HG02973 (cell line): ENCODE measurements around the gene COPS8.
A peak's percentile ranks its signal among the peaks of the same experiment; 100 is the strongest.

ENCODE experiments used
- ATAC-seq: cut with Tn5 transposase; IDR thresholded peaks from one replicate; pipeline ENCODE4 v1.9.1; 2021; ENCODE audit warnings: moderate library complexity; ENCODE audit not compliant: unreplicated experiment

Gene COPS8

DNA sequence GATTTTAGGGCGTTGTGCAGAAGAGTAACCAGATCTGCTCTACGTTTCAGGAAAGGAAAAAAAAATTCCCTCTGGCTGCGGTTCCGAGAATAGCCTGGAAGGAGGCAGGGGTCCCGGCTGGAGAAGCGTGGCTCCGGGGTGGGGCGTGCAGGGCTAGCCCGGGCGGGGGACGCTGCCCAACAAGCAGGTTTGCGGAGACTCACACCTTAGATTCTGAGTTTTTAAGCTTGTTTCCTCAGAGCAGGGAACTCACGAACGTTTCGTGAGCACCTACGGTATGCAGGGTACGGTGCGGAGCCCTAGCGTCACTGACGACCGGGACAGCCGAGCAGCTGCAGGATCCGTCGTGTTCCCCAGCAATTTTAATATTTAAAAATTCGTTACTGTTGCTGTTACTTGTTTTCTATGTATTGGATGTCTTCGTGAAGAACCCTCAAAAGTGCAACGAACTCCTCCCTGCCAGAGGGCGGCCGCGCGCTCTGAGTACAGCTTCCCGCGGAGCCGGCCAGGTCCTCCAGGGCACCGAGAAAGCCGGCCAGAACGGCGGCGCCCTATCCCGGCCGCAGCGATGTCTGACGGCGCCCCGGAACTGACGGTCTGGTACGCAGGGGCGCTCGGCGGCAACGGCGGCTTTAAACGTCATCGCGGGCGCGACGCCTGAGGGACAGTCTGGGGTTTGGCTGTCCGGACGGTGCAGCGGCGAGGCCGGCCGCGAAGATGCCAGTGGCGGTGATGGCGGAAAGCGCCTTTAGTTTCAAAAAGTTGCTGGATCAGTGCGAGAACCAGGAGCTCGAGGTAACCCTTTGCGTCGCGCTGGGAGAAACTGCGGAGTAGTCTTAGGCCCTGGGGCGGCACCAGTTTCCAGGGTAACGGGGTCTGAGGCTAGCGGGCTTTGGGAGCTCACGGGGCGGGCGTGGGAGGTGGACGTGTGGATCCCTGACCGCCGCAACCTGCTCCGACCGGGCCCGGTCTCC is at the start of gene COPS8:
COPS8 (plus strand) TSS at position 642 of the 974 bp plus-strand sequence; CDS start at position 718, 76 bp downstream.
- ATAC-seq = peak; percentile 97

DNA sequence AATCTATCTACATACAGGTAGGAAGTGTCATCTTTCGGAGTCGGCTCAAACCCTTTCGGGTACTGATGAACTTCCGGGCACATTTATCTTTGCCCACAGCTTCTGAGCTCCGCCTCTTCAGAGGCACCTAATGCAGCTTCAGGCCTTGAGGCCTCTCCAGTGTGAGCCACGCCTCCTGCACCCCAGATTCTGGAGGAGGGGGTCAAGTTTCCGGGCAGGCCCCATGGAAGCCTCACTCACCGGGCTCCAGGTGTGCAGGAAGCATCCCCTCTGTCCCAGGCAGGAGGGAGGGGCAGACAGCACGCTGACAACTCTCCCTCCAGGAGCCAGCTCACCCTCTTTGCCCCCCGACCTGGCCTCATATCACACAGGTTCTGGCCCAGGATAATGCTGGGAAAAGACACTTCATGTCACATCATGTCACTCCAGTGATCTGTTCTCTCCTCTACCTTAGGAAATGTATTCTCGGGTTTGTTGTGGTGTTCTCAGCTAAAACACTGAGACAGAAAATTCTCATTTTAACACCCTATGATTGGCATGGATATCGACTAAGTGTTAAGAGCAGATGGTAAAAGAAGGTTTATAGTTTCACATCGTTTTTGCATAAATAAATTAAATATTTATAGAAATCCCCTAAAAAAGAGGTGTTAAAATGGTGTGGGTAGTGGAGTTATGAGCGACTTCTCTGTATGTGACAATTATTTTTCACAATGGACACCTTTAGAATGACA is 46.2 kb upstream of the COPS8 start:
- ATAC-seq = no peak

DNA sequence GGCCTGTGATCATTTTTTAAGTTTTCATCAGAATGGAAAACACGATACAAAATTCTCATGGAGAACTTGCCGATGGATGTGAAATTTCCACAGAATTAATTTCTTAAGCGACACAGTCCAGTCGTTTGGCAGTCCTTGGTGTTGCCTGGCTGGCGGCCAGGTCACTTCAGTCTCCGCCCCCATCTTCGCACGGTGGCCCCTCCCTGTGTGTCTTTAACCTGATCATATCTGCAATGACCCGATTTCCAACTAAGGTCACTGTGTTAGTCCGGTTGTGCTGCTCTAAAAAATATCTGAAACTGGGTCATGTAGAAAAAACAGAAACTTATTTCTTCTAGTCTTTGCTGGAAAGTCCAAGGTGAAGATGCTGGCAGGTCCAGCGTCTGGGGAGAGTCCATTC is 44.5 kb upstream of the COPS8 start:
- ATAC-seq = no peak

DNA sequence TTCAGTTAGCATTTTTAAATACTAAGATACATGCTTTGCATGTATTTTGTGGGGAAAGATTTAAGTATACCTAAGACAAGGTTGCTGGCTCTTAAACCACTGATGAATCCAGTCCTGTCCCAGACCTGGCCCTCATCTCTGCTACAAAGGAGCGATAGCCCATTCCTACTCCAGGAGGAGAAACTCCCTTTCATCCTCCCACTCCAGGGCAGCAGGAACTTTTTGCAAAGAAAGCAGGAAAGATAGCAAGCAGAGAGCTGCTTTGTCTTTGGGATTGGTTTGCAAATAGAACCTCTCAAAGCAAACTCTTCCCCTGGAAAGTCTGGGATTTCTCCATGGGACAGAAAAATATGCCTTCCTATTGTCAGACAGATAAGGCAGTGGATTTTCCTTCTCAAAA is 43.6 kb upstream of the COPS8 start:
- no peak for ATAC-seq

DNA sequence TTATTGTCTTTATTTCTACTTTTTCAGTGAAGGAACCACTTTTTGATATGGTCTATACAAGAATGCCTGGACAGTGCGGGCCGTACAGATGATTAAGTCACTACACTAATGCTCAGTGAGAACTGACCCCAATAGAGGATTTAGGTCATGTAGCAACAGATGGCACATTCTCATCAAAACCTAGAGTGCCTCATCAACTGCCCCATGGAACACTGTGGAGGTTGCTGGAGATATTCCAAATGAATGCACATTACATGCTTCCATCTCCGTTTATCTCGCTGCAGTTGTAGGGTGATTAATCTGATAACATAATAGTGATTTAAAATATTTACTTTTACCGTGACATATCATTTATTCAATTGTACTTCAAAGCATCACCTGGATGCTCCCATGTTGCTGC is 41.8 kb upstream of the COPS8 start:
- ATAC-seq = no peak

DNA sequence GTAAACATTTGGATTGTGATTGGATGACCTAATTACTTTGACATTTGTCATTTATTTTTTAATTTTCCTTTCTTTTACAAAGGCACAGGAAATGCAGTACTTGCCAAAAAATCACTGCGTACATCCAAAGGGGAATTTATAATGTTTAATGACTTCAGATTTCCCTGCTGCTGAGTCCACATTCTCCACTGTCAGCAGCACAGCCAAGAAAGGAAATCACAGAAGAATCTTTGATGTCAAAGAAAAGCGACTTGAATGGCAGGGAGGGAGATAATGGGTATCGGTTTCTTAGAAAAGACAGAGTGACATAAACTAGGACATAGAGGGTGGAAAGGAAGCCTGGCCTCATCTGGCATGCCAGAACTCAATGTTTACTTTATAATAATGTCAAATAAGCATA is 41.4 kb upstream of the COPS8 start:
- no peak for ATAC-seq

DNA sequence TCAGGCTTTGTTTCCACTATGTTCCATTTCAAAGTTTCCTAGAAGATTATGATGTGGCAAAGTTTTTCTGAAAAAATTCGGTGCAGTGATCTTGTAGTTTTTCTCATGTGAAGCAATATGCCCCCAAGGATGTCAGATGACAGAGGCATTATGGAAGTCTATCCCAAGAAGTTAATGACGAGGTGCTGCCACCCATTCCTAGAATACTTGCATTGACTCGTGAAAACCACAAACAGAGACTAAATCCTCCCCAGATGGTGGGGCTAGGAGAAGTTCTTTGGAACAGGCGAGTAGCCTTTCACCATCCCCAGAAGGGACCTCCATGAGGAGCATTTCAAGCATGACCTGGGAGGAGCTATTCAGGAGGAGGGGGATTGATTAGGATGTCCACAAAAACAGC is 40.2 kb upstream of the COPS8 start:
- ATAC-seq = no peak

DNA sequence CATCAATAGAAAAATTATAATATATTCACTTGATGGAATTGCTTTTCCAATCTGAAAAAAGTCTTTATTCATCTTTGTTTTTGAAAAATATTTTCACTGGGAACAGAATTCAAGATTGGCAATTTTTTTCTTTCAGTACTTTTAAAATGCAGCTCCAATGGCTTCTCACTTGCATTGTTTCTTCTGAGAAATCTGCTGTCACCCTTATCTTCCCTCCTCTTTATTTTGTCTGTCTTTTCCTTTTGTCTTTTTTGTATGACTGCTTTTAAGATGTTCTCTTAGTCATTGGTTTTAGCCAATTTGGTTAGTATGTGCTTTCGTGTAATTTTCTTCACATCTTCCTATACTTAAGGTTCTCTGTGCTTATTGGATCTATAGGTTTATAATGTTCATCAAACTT is 37.1 kb upstream of the COPS8 start:
- no peak for ATAC-seq

DNA sequence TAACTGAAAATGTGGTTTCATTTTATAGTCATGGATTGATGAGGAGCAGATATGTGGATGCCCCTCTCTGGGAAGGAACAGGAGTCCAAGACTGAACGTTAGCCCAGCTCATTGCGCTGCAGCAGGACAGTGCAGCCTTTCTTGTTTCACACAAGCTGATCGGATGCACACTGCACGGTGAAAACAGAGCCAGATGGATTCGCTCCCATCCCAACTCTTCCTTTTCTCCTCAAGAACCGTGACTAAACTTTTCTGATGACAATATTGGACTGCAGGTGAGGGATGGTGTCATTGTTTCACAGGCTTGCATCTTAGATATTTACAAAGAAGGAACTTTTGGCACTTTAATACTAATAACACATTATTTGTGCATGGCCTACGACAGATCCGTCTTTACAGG is 33.8 kb upstream of the COPS8 start:
- no peak for ATAC-seq

DNA sequence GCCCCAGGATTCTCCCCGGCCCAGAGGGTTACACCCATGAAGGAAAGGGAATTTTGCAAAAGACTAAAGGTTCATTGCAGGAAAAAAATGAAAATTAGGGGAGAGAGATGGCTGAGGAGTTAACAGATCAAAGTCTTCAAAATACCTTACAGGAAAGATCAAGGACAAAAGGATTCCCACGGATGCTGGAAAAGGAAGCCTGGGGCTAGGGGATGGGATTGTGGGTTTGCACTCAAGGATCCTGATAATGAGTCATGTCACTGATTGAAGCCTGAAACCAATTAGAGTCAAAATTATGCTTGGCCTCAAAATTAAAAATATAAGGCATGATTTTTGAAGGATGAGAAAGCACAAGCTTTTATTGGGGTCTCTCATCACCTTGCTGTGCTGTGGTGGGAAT is 32.6 kb upstream of the COPS8 start:
- no peak for ATAC-seq

DNA sequence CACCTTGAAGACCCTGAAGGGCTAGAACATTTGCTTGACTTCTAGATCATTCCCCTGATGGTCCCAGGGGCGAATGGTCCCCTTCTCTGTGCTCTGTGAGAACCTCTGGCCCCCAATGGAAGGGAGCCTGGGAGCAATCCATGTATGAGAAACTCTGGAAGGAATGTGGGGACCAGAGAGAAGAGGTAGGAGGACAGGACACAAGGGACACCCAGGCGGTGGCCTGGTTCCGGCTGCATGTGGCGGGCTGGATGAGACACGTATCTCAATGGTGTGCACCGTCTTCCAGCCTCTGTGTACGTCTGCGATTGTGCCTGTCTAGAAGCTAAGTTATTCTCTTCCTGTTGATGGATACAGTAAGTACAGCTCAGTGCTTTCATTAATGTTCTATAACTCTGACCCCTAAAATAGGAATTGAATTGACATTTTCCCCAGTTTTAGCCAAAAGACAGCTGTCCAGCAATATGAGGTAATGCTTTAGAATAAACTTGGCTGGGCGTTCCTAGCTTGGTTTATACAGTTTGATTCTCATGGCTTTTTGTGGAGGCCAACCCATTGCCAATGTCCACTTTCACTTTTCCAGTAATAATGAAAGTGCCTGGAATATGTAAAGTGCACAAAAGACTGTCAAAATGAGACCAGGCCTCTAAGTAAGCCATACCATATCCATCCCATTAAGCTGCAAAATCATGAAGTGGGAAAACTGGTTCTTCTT is 30.1 kb upstream of the COPS8 start:
- no peak for ATAC-seq

DNA sequence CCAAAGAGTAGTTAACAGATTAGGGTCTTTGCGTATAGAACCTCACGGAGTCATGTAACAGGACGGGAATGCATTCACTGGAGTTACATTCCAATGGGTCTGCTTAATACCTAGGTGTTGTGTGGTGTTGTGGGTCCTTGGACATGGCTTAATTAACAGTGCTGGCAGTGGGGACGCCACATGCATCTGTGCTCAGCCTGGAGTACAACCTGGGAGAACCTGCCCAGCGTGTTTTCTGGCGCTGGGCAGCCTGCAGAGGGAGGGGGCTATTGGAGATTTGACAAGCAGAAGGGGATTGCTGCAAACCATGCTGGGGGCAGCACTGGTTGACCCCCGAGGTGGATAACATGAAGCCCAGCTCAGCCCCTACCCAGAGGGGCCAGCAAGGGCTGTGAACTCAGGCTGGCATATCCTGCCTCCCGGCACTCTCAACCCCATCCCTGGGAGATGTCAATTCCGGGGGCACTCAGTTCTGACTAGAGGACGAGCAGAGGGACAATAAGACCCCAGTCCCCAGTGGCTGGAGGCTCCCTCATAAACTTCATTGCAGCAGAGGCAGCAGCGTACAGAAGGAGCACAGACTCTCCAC is 29.3 kb upstream of the COPS8 start:
- ATAC-seq = no peak

DNA sequence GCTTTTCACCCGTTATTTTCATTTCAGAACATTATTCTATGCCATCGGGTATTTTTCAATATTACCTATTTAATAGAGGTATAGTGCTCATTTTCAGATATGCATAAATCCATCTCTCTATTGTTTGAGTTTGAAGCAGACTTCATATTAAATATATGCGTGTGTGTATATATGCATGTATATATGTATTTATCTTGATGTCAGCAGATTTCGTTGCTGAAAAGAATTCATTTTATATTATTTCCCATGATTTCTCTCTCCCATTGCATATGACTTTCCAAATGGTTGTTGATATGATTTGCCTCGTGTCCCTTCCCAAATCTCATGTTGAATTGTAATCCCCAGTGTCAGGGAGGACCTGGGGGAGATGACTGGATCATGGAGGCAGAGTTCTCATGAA is 28.6 kb upstream of the COPS8 start:
- no peak for ATAC-seq

DNA sequence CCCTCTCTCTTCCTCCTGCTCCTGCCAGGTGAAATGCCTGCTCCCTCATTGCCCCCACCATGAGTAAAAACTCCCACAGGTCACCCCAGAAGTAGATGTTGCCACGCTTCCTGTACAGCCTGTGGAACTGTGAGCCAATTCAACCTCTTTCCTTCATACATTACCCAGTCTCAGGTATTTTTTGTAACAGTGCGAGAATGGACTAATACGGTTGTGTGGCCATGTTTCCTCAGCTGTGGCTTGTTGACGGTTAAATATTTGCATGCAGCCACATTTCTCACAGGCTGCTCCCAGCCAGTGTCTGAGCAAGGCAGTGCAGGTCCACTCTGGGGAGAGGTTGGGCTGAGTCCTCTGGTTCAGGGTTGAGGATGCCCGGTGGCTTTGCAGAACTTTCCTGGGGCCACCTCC is 27.8 kb upstream of the COPS8 start:
- peak; percentile 69 for ATAC-seq

DNA sequence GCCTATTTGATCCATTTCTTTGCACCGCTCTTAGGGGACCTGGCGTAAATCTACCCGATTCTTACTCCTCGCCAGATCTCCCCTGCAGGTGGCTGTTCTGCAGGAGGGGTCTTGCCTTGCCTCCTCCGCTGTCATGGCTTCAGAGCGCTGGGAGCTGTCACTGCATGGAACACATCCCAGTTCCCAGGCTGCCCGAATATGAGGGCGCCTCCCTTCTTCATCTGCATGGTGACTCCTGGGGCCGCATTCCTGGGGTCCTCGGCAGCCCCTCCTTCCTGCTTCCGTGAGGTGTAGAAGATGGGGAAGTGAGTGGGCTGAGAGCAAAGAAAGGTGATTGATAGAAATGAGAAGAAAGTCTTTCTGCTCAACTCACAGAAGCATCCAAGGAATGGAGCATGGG is 27.3 kb upstream of the COPS8 start:
- ATAC-seq = no peak

DNA sequence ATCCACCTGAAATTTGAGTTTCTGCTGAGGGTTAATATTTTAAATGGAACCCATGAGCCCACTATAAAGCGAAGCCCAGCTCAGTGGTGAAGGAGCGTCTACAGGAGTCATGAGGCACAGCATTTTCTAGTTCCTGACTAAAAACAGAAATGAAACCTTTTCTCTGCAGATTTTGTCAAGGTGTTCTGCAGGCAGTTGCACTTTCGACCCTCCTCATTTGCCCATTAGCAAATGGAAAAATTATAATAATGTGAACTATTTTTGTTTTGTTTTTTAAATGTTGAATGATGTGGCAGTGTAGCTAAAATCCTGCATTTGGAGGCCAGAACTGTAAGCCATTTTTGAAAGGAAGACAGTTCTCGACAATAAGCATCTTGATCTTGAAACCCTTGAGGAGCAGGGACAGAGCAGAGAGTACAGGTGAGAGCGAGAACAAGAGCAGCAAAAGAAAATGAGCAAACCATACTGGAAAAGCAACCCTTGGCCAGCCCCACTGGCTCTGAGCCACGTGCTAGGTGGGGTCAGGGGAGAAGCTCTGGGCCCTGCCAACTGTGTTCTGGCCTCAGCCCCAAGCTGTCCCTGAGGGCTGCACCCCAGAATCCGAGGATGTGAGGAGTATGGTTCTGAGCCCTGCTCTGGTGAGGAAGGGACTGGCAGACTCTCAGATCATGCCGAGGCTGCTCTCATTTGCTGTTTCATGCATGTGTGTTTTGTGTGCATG is 26.4 kb upstream of the COPS8 start:
- ATAC-seq = peak; percentile 85

DNA sequence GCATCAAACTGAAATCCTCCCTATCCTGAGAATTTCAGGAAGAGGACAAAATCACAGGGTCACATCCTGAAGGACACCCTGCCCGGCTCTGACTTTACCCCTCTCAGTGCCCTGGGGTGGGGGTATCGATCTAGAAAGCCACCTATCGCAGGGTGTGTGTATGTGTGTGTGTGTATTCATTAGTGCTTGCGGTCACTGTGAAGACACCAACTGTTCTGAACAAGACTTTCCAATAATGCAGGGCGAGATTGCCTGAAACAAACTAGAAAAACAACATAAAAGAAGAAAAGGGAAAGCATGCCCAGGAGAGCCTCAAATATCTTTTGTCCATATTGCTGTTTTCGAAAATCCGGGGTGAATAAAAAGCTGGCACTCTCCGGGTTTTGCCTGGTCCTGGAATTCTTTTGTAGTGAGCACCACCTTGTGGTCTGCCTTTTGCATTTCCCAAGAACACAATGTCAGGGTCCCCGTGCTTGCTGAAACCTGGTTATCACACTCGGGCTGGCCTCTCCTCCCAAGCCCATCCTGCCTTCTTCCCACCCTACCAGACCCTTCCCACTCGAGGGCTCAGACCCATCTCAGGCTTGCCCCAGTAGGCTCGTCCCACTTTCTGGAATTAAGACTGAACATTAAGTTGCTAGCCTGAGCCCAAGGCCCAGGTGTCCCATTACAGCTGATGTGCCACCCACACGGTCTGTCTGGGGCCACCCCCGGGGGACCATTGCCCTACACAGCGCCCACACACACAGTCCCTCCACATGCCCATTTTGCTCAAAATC is 25.0 kb upstream of the COPS8 start:
- no peak for ATAC-seq

DNA sequence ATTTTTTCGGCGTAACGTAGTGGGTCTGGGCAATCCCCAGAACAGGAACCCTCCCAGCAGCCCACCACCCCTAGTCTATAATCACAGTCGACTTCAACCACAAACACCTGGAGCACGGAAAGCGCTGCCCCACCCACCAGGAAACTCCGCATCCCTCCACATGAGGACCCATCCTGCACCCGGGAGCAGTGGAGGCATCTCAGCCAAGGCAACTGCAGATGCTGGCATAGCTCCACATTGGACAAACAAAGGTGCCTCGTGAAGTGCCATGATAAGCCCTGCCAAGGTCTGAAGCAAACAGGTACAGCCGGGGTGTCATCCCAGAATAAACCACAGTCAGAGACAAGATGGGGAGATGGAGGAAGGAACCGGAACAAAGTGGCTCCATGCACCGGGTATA is 24.3 kb upstream of the COPS8 start:
- ATAC-seq = no peak

DNA sequence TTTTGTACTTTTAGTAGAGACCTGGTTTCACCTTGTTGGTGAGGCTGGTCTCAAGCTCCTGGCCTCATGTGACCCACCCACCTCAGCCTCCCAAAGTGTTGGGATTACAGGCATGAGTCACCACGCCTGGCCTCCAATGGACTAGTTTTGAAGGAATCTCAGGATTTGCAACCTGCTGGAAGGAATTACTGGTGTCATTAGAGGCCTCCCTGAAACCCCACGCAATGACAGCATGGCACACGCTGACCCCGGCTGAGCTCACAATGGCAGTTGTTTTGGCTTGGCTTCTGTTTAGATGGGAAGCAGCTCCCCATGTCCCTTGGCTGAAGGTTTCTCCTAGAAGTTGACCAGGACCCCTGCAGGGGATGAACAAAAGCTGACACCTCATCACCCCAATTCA is 23.1 kb upstream of the COPS8 start:
- ATAC-seq = no peak
